GM21723 (cell line): Measurements from ENCODE around the gene DMXL1.
"Not testable (repeated sequence)": the region's sequence is repeated elsewhere in the genome, so short reads cannot be mapped to it uniquely, and the experiment has no call there.

Experiments
- ATAC-seq: cut with Tn5 transposase; IDR thresholded peaks from one replicate; pipeline ENCODE4 v1.9.1; 2021; ENCODE audit warnings: mild to moderate bottlenecking, moderate library complexity; ENCODE audit not compliant: unreplicated experiment

DMXL1 gene

DNA sequence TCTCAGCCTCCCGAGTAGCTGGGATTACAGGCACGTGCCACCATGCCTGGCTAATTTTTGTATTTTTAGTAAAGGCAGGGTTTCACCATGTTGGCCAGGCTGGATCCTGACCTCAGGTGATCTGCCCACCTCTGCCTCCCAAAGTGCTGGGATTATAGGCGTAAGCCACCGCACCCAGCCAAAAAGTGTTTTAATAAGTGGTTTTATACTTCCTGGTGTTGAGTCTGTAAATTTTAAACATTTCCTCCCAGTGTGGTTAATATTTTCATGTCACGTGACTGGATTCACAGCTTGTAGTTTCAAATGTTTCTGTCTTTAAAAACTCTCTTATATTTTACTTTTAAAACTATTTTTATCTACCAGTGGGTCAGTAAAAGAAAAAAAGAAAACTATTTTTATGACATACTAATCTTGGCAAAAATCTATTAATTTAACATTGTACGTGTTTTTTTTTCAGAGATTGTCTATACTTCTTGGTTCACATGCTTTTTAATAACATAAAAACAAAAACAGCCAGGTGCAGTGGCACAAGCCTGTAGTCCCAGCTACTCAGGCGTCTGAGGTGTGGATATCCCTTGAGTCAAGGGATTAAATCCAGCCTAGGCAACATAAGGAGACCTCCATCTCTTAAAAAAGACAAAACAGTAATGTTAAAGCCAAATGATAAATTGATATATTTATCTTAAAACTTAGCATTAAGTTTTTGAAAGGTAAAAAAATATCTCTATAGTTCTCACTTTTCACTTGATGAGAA, 117.1 kb downstream of the DMXL1 start:
- ATAC-seq: no peak

DNA sequence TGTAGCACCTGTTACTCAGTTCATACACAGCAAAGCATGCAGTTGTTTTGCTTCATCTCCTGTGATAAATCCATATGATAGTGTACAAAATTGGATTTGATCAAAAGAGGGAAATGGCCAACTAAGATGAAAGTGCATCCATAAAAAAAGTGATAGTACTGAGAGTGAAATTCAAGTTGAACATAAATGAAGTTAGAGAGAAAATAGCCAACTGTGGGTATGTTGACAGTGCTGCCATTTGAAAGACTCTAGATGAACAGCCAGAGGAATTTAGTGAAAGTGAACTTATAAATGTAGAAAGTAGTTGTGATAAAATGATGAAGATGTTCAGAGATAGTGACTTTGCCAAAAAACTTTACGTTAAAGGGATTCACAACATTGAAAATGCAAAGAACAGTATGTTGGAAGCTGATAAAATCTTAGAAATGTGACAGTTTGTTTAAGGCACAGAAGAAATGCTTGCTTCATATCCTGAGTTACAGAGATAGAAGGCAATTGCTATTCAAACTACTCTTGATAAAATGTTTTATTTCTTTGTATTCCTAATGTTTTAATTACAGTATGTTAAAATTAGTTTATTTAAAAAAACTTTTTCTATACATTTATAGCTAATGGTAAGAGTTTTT, 119.7 kb downstream of the DMXL1 start:
- ATAC-seq: no peak

DNA sequence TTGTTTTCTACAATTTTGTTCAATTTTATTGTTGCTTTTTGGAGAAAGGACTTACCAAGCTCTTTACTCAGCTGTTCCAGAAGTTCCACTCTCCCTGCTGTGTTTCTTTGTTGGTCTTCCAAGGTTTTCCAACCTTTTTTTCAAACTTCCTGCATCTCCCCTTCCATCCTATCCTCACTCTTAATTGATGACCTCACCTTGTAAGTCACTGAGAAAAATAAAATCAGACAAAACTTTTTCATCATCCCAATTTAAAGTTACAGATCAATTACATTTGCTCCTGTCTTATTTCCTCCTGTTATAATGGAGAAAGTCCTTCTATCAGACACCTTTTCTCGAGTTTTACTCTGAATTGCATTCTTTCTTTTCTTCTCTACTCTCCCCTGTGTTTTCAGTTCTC, 121.1 kb downstream of the DMXL1 start:
- ATAC-seq: no peak

DNA sequence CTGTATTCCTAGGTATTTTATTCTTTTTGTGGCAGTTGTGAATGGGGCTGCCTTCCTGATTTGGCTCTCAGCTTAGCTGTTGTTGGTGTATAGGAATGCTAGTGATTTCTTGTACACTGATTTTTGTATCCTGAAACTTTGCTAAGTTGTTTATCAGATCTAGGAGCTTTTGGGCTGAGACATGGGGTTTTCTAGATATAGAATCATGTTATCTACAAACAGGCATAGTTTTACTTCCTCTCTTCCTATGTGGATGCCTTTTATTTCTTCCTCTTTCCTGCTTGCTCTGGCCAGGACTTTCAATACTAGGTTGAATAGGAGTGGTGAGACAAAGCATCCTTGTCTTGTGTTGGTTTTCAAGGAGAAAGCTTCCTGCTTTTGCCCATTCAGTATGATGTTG, 129.9 kb downstream of the DMXL1 start:
- no peak for ATAC-seq

DNA sequence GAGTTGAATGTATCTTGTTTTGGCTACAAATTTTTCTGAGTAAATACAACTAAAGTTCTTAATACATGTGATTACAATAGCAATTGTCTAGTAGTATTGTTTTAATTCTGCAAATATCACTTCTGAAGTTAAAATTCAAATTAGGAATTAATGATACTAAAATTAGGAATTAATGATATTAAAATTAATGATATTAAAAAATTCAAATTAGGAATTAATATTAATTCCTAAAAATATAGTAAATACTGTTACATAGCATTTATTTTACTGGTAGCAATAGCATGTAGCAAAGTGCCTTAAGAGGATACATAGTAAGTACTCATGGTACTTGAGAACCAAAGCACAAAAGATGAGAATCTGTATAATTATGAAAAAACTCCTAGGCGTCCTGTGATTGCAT, 136.2 kb downstream of the DMXL1 start:
- no peak for ATAC-seq

DNA sequence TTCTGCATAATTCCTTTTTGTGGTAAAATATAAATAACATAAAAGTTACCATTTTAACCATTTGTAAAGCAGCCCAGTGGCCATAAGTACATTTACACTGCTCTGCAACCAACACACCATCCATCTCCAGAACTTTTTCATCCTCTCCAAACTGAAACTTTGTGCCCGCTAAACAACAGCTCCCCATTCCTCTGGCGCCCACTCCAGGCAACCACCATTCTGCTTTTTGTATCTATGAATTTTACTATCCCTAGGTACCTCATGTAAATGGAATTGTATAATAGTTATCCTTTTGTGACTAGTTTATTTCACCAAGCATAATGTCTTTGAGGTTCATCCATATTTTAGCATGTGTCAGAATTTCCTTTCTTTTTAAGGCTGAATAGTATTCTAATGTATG, 141.1 kb downstream of the DMXL1 start:
- ATAC-seq: no peak

DNA sequence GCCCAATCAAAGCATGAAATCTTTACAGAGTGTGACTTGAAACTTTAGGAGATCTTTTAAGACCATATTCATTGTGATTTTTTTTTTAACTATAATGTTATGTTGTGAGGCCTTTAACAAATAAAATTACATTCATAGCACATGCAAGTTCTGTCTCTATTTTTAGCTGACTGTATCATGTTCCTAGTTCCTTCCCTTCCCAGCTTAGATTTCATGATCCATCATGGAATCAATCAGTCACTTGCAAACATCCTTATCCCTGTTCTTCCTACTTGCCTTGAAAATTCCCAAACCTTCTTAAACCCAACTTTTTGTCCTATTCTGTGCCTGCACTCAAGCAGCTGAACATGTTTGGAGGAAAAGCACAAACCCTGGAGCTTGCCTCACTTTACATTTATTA, 141.8 kb downstream of the DMXL1 start:
- ATAC-seq: no peak

DNA sequence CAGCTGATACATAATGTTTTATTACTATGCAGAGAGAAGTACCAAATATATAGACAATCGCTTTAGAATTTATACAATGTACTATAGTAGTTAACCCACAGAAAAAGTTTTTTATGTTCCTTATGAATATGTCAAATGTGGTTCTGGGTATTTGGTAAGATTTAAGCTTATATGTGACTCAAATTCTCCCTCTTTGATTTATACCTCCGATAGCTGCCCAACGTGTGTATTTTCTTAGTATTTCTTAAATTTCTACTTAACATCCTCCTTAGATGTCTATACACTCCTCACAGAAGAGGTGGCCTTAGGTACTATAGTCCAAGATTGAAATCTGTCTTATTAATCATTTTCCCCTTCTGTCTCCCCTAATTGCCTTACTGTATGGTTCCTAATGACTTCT, 146.3 kb downstream of the DMXL1 start:
- ATAC-seq: no peak

DNA sequence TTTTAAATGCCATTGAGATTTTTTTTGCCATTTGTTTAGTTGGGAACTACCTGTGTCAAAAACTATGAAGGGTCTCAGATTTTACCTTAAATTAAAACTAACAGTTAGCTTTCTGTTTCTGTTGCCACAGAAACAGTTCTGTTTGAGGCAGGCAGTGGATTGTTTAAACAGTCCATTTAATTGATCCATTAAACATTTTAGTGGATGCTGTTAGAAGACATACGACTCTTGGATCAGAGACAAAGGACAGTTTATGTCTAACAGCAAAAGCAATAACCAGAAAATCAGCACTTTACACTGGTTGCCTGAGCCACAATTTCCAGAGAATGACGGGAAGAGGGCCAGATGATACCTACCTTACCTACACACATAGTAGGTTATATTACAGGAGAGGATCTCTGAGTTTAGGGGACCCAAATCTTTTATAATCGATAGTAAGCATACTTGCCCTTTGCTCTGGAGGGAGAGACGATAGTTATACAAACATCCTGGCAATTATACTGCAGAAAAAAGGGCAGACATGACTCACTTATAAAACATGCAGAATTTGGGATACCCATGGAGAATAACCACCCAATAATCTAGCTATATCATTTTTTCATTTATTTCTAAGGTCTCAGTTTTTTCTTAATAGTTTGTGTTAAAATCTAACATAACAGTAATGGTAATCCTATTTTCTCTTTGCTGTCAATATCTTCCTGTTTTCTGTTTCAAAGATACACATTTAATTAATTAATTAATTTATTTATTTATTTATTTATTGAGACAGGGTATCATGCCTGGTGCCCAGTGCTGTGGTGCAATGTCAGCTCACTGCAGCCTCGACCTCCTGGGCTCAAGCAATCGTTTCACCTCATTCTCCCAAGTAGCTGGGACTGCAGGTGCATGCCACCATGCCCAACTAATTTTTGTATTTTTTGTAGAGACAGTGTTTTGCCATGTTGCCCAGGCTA, 148.2 kb downstream of the DMXL1 start:
- ATAC-seq: no peak

DNA sequence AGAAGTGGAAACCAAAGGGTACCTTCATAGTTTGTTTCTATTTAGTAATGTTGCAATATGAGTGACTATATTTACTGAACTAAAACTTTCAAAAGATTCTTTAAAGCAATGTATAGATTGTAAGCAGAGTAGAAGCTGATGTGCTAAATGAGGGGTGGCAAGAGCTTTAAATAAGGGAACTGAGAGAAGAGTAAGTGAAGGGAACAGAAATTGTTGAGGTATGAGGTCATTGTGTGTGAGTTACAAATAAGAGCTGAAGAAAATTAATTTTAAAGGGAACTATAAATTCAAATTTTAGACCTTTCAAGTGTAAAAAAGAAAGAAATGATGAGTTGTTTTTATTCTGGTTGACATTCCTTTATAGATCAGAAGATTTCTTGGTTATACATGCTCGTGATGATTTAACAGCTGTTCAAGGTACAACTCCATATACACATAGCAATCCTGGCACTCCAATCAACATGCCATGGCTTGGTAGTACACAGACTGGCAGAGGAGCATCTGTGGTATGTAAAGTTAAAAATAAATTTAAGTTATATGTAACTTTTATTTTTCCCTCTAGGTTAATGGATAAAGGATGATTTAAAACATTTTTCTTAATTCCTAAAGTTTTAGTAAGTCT, 149.8 kb downstream of the DMXL1 start:
- peak; percentile 94 for ATAC-seq

DNA sequence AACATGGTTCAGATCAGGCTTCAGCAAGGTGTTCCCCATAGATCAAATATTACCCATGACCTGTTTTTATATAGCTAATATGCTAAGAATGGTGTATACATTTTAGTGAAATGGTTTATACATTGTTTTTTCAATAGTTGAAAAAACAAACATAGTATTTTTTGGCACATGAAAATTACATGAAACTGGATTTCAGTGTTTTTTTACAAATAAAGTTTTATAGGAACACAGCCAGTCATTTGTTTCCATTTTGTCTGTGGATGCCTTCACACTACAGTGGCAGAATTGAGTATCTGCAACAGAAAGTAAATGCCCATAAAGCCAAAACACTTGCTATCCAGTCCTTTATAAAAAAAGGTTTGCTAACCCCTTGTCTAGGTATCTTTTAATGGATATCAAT, 150.4 kb downstream of the DMXL1 start:
- no peak for ATAC-seq

DNA sequence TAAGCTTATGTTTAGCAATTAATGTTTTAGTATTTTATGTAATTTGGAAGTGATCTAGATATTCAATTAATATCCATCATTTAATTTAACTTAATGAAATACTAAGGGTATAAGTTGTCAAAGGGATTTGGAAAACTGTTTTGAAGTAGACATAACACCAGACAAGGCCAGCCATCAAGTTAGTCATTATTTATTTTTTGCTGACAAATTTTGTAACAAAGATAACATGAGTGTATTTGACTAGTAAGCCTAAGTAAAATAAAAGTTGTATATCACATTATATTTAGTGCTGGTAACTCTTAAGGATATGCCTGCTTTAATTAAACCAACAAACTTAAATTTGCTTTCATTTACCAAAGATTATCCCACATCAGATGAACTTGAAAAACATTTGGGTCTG, 159.1 kb downstream of the DMXL1 start:
- no peak for ATAC-seq

DNA sequence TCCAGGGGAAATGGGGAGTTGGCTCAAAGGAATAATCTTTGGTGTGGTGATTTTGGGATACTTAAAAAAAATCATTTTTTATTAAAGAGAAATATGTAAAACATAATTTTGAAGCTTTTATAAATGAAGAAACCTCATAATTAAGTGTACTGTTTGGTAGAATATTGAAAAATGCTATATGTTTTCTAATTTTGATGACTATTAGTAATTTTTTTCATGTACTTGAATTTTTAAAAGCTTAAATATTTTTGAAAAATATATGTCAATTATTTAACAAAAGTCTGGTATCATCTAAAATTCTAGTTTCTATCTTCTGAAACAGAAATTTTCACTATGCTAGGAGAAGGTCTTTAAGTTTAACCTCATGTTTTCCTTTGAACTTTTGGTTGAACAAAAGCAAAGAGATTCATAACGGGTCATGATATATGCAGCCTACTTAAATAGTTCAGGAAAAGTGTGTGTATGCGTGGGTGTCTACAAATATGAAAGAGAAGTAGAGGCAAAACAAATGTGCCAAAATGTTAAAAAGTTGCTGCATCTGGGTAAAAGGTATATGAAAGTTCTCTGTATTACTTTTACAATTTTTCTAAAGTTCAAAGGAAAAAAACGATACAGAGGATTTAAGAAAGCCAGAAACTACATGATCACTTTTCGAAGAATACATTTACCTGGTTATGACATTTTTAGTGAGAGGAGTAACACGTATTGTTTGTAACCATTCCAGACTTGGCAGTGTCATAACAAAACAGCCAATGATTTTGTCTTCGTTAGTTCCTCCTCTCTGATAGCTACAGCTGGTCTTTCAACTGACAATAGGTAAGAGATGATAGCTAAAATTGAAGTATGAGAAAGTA, 167.6 kb downstream of the DMXL1 start:
- ATAC-seq: no peak

DNA sequence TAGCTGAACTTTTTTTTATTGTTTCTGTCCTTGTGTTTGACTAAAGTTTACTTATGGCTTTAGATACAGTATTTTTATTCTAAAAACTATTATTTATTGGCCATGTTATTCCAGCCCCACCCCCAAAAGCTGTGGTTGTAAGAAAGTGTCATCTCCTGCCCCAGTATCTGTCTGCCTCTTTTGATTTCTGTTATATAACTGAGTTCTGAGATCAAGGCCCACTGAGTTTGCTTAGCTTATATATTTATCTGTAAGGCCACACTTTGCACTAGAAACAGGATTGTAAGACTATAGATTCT, 168.2 kb downstream of the DMXL1 start:
- ATAC-seq: no peak

DNA sequence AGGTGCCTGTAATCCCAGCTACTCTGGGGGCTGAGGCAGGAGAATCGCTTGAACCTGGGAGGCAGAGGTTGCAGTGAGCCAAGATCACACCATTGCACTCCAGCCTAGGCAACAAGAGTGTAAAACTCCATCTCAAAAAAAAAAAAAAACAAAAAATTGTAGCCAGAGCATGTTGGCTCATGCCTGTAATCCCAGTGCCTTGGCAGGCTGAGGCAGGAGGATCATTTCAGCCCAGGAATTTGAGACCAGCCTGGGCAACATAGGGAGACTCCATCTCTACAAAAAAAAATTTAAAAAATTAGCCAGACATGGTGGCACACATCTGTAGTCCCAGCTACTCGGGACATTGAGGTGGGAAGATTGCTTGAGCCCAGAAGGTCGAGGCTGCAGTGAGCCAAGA, 168.9 kb downstream of the DMXL1 start:
- ATAC-seq: not testable (repeated sequence)

DNA sequence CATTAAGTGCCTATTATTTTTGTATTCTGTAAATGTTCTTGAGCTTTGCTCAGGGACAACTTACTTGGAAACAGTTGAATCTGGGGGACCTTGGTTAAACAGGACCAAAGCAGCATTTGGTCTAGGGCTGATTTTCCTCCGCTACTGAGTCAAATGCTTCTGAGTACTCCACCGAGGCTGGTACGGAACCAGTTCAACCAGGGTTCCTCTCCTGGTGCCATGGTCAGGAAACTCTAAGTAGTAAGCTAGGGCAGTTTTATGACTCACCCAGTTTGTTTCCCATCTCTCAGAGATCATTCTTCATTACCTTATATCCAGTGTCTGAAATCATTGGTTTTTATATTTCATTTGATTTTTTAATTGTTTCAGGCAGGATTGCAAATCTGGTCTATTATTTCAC, 173.0 kb downstream of the DMXL1 start:
- ATAC-seq: no peak

DNA sequence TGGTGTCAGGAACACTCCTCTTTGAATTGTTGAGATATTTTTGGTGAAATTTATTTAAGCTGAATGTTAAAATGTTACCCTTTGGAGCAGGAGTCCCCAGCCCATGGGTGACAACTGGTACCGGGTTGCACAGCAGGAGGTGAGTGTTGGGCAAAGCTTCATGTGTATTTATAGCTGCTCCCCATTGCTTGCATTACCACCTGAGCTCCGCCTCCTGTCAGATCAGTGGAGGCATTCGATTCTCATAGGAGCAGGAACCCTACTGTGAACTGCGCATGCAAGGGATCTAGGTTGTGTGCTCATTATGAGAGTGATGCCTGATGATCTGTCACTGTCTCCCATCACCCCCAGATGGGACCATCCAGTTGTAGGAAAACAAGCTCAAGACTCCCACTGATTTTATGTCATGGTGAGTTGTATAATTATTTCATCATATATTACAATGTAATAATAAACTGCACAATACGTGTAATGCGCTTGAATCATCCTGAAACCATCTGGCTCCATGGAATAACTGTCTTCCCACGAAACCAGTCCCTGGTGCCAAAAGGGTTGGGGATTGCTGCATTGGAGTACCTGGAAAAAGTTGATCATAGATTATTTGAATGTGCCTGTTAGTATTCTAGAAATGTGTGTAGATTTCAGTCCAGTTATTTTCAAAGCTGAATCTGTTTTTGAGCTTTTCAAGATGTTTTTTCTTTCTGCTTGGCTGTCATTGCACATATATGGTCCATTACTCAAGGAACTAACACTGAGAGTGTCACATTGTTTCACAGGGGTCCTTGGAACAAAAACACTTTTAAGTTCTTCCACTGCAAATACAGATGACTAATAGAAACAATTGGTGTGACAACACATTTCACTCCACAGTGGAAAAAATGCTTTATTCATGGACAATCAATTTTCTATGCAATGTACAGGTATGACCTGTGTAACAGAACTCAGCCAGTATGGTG, 180.3 kb downstream of the DMXL1 start:
- no peak for ATAC-seq

DNA sequence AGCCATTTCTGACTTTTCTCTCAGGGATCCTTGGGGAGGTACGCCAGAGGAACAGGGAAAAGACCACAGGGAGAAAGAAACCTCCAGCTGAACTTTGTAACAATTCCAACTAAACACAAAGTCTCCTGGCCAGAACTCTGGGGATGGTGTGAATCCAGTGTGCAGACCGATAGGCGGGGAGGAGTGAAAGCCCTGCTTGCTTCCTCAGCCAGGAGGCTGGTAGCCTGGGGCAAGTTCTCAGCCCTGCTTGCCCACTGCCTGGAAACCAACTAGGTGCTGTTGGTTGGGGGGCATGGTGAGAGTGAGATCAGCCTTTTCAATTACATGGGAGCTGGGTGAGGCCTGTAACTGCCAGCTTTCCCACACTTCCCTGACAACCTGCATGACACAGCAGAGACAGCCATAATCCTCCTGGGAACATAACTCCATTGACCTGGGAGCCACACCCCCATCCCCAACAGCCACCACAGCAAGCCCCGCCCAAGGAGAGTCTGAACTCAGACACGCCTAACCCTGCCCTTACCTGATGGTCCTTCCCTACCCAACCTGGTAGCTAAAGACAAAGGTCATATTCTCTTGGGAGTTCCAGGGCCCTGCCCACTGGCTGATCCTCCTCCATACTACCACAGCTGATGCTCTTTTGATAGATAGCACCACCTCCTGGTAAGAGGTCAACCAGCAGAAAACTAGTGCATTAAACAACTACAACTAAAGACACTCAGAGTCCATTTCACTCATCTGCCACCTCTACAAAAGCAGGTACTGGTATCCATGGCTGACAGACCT, 184.9 kb downstream of the DMXL1 start:
- ATAC-seq: no peak

DNA sequence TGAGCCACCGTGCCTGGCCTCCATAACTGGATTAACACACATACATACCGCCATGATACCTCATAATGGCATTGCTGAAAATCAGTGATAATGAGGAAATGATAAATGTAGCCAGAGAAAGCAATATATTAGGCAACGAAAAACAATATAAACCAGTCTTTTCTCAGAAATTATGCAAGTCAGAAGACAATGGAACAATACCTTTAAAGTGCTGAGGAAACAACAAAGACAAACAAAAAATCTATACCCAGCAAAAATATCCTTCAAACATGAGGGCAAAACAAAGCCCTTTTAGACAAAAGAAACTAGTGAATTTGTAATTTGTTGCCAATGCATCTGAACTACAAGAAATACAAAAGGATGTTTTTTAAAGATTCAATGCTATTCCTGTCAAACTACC, 186.7 kb downstream of the DMXL1 start:
- no peak for ATAC-seq
